GM19240 (cell line): ENCODE data around the gene GPATCH2L.

Experiments used
- DNase-seq: peaks from one replicate; pipeline ENCODE4 v3.0.0; 2011; ENCODE audit warnings: low spot score; ENCODE audit not compliant: insufficient read length

The GPATCH2L gene

GRCh38 chr14:76256545-76256944 lies 104.8 kb downstream of the GPATCH2L start:
- no peak for DNase-seq

- DNase-seq, result no peak
Measured at GRCh38 chr14:76257111-76257803, 105.5 kb downstream of the GPATCH2L start.

- DNase-seq, result no peak
Measured at GRCh38 chr14:76257842-76258397, 106.2 kb downstream of the GPATCH2L start.

GRCh38 chr14:76259029-76259735 lies 107.5 kb downstream of the GPATCH2L start:
- no peak for DNase-seq

- DNase-seq, result no peak
Measured at GRCh38 chr14:76260749-76261148, 109.0 kb downstream of the GPATCH2L start.

- DNase-seq, result no peak
Measured at GRCh38 chr14:76261371-76261811, 109.7 kb downstream of the GPATCH2L start.

- no peak for DNase-seq
Measured at GRCh38 chr14:76262641-76263040, 110.9 kb downstream of the GPATCH2L start.
